KMS-11 (cell line): Measurements from ENCODE around the gene LASP1.

Experiments used
- H2AFZ ChIP-seq: fragments of 200-600 bp; sonication (generic); 2 replicates; pipeline ENCODE4 v1.6.1; 2016; ENCODE audit warnings: antibody characterized with exemption, mixed run types, low read depth
- H3K27ac ChIP-seq: fragments of 200-600 bp; sonication (generic); 2 replicates; pipeline ENCODE4 v1.6.1; 2016; ENCODE audit warnings: mild to moderate bottlenecking, mixed run types
- H3K27me3 ChIP-seq: fragments of 200-600 bp; sonication (generic); 2 replicates; pipeline ENCODE4 v1.6.1; 2017; ENCODE audit warnings: mild to moderate bottlenecking, low read depth, mixed run types, moderate library complexity; ENCODE audit not compliant: insufficient read depth
- H3K36me3 ChIP-seq: fragments of 200-600 bp; sonication (generic); 2 replicates; pipeline ENCODE4 v1.6.1; 2017; ENCODE audit warnings: mild to moderate bottlenecking, mixed run types; ENCODE audit not compliant: insufficient read depth
- H3K4me1 ChIP-seq: fragments of 200-600 bp; sonication (generic); 2 replicates; pipeline ENCODE4 v1.6.1; 2016; ENCODE audit warnings: mild to moderate bottlenecking, low read depth, mixed run types; ENCODE audit not compliant: poor library complexity, severe bottlenecking
- H3K4me2 ChIP-seq: fragments of 200-600 bp; sonication (generic); 2 replicates; pipeline ENCODE4 v1.7.0; 2016; ENCODE audit warnings: mild to moderate bottlenecking, mixed run types
- H3K4me3 ChIP-seq: fragments of 200-600 bp; sonication (generic); IDR thresholded peaks from 2 replicates; pipeline ENCODE4 v1.6.1; 2017; ENCODE audit warnings: low read depth, low read length, mixed read lengths; ENCODE audit not compliant: insufficient read depth
- H3K79me2 ChIP-seq: fragments of 200-600 bp; sonication (generic); 2 replicates; pipeline ENCODE4 v1.6.1; 2016; ENCODE audit warnings: low read depth, mixed run types; ENCODE audit not compliant: insufficient read depth
- H3K9ac ChIP-seq: fragments of 200-600 bp; sonication (generic); 2 replicates; pipeline ENCODE4 v1.6.1; 2016; ENCODE audit warnings: mild to moderate bottlenecking, mixed run types
- H4K20me1 ChIP-seq: fragments of 200-600 bp; sonication (generic); 2 replicates; pipeline ENCODE4 v1.6.1; 2016; ENCODE audit warnings: mild to moderate bottlenecking, mixed run types; ENCODE audit not compliant: insufficient read depth
- TF ChIP-seq, protein P1 (sequence below): fragments of 200-600 bp; sonication (generic); conservative IDR thresholded peaks from 2 replicates; pipeline ENCODE4 v1.6.1; 2017; ENCODE audit warnings: low read depth, mild to moderate bottlenecking, antibody characterized with exemption, low read length, moderate library complexity, mixed read lengths

The LASP1 gene

GRCh38 chr17:38892083-38892482 is 22.2 kb downstream of the LASP1 start:
- no peaks in the 10 kb centered on the region for H3K27me3 ChIP-seq
- H3K79me2 ChIP-seq: no peaks in the 10 kb centered on the region; the same call in 1 of the 2 replicates
- H3K27ac ChIP-seq: no peak overlapping the region
- H2AFZ ChIP-seq: no peak overlapping the region
- H3K4me2 ChIP-seq: no peak overlapping the region
- no peaks in the 10 kb centered on the region for H4K20me1 ChIP-seq
- no peak overlapping the region for H3K9ac ChIP-seq
- TF ChIP-seq, protein P1, sequence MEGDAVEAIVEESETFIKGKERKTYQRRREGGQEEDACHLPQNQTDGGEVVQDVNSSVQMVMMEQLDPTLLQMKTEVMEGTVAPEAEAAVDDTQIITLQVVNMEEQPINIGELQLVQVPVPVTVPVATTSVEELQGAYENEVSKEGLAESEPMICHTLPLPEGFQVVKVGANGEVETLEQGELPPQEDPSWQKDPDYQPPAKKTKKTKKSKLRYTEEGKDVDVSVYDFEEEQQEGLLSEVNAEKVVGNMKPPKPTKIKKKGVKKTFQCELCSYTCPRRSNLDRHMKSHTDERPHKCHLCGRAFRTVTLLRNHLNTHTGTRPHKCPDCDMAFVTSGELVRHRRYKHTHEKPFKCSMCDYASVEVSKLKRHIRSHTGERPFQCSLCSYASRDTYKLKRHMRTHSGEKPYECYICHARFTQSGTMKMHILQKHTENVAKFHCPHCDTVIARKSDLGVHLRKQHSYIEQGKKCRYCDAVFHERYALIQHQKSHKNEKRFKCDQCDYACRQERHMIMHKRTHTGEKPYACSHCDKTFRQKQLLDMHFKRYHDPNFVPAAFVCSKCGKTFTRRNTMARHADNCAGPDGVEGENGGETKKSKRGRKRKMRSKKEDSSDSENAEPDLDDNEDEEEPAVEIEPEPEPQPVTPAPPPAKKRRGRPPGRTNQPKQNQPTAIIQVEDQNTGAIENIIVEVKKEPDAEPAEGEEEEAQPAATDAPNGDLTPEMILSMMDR: no peak
- no peak overlapping the region for H3K4me3 ChIP-seq
- peaks cover 8% of the 10 kb centered on the region for H3K4me1 ChIP-seq
- H3K36me3 ChIP-seq: no peaks in the 10 kb centered on the region

GRCh38 chr17:38892620-38893019 is 22.8 kb downstream of the LASP1 start:
- Histone ChIP-seq H3K4me3 (no peak overlapping the region), H3K4me1 (peaks cover 13% of the 10 kb centered on the region), H3K79me2 (no peaks in the 10 kb centered on the region; the same call in 1 of the 2 replicates), H3K27ac (no peak overlapping the region), H3K9ac (no peak overlapping the region), H2AFZ (no peak overlapping the region), H3K27me3 (no peaks in the 10 kb centered on the region), H3K4me2 (no peak overlapping the region), H4K20me1 (no peaks in the 10 kb centered on the region), H3K36me3 (no peaks in the 10 kb centered on the region)
- TF ChIP-seq, protein P1: no peak

- TF ChIP-seq, protein P1: no peak
- Histone ChIP-seq H3K79me2 (no peaks in the 10 kb centered on the region; the same call in 1 of the 2 replicates), H4K20me1 (no peaks in the 10 kb centered on the region)
These were observed 23.3 kb downstream of the LASP1 start for GRCh38 chr17:38893113-38893512.

DNA sequence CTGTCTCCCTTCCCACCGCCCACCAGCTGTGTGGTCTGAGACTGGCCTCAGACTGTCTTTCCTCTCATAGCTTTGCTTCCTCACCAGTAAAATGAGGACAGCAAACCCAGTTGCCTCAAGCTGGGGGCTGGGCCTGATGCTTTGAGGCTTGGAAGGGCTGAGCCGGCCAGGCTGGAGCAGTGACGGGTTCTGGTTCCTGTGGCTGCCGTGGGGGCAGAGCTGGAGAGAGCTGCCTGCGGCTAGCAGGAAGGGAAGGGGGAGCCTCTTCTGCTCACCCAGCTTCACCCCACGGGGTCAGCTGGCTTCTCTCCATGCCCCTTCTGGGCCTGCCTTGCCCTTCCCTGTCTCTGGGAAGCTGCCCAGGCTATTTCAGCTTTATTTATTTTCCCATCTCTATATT is 23.7 kb downstream of the LASP1 start:
- Histone ChIP-seq H3K9ac (no peak overlapping the region), H3K27ac (no peak overlapping the region), H3K27me3 (no peaks in the 10 kb centered on the region), H3K4me1 (peaks cover 23% of the 10 kb centered on the region), H3K4me3 (no peak overlapping the region), H3K79me2 (no peaks in the 10 kb centered on the region), H2AFZ (no peak overlapping the region), H3K4me2 (no peak overlapping the region), H3K36me3 (no peaks in the 10 kb centered on the region), H4K20me1 (no peaks in the 10 kb centered on the region)
- TF ChIP-seq, protein P1: no peak

More at GRCh38 chr17:38893113-38893512, 23.3 kb downstream of the LASP1 start:
- Histone ChIP-seq H3K36me3 (no peaks in the 10 kb centered on the region), H3K27ac (no peak overlapping the region), H3K9ac (no peak overlapping the region), H3K4me1 (peaks cover 18% of the 10 kb centered on the region), H3K27me3 (no peaks in the 10 kb centered on the region), H3K4me3 (no peak overlapping the region), H2AFZ (no peak overlapping the region), H3K4me2 (no peak overlapping the region)

DNA sequence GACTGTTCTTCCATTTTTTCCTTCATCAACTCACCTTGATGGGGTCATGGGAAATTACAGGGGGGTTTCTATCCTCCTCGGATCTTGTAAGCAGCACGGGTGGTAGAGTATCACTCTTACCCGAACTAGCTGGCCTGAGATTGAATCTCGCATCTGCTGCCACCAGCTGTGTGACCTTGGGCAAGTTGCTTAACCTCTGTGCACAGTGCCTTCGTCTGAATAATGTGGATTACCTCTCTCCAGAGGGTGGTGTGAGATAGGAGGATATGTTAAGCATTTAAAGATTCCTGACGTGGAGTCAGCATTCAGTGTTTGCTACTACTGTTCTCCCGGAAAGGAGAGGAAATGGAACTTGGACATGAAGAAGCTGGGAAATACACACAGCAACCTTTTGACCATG is 24.4 kb downstream of the LASP1 start:
- H3K27ac ChIP-seq: no peak overlapping the region
- H3K4me1 ChIP-seq: peaks cover 28% of the 10 kb centered on the region
- no peaks in the 10 kb centered on the region for H3K27me3 ChIP-seq
- no peak overlapping the region for H2AFZ ChIP-seq
- no peaks in the 10 kb centered on the region for H3K36me3 ChIP-seq
- TF ChIP-seq, protein P1: no peak
- H4K20me1 ChIP-seq: no peaks in the 10 kb centered on the region
- H3K79me2 ChIP-seq: no peaks in the 10 kb centered on the region
- no peak overlapping the region for H3K4me2 ChIP-seq
- H3K9ac ChIP-seq: no peak overlapping the region
- no peak overlapping the region for H3K4me3 ChIP-seq
